Measurements from ENCODE around the gene FOXA2. TPM values are rescaled to one million over a fixed set of nuclear protein-coding genes. Genes with fewer than 3 reads are reported as not detected.

FOXA2 gene
- total and polyA plus RNA-seq, 2 donors (not counting 3 experiments of a cell fraction or from before 2014, with no cell fraction given) = not detected

- Histone ChIP-seq H3K9me1 (replicated peaks; ENCODE audit: control insufficient read depth, extremely low read depth, insufficient read depth, low read length) (no peaks in the 10 kb centered on the region), H3K4me2 (ENCODE audit: insufficient read depth, low read length) (no peak overlapping the region), H3K27ac (ENCODE audit: insufficient read depth, low read depth, low read length) (no peak overlapping the region), H3K9ac (replicated peaks; ENCODE audit: extremely low read depth, insufficient read depth, low read length) (no peak overlapping the region), H3K4me3 (replicated peaks in 1 of 3; ENCODE audit: insufficient read depth in 1 of 3, low read depth in 1 of 3, low read length in 3 of 3) (no peak overlapping the region), H3K36me3 (ENCODE audit: control insufficient read depth in 2 of 2, extremely low read depth in 1 of 2, insufficient read depth in 2 of 2, low read length in 2 of 2) (no peaks in the 10 kb centered on the region), H3K4me1 (ENCODE audit: control insufficient read depth, extremely low read depth, insufficient read depth, low read length) (no peaks in the 10 kb centered on the region), H3K79me2 (ENCODE audit: control insufficient read depth, insufficient read depth, low read length) (no peaks in the 10 kb centered on the region), H3K27me3 (ENCODE audit: control insufficient read depth in 2 of 2, insufficient read depth in 2 of 2, low read length in 2 of 2) (no peaks in the 10 kb centered on the region), H3K9me3 (replicated peaks; ENCODE audit: control insufficient read depth, insufficient read depth, low read length) (no peaks in the 10 kb centered on the region), H4K20me1 (replicated peaks; ENCODE audit: control insufficient read depth, extremely low read depth, insufficient read depth, low read length) (no peaks in the 10 kb centered on the region), H2AFZ (ENCODE audit: low read depth, low read length) (no peak overlapping the region)
- no peak for FAIRE-seq
- BruUV-seq (replicated peaks) = no TSS peak
- ChIA-PET CTCF (interaction anchor here (0.9 kb wide), 1 partner anchor 25 kb away, joined by 3 read pairs; no protein-coding TSS in a partner anchor), POLR2A (no interaction called here)
- DNase-seq (ENCODE audit: low read depth, low spot score) = no peak
- no peak for TF ChIP-seq FOS (IDR thresholded peaks at IDR 0.05; ENCODE audit: borderline replicate concordance, insufficient read depth, low read length)
- TF ChIP-seq CTCF (IDR thresholded peaks at IDR 0.05; ENCODE audit: extremely low read depth in 1 of 2, insufficient read depth in 1 of 2, low read depth in 1 of 2, low read length in 2 of 2) = no peak
- TF ChIP-seq GATA2 (IDR thresholded peaks at IDR 0.05; ENCODE audit: insufficient read depth, insufficient read length, low read depth, low read length) = no peak
- TF ChIP-seq MAX (IDR thresholded peaks at IDR 0.05; ENCODE audit: insufficient read depth, insufficient read length) = no peak
- no peak for TF ChIP-seq JUN (IDR thresholded peaks at IDR 0.05; ENCODE audit: borderline replicate concordance, insufficient read depth, insufficient read length, low read depth)
- TF ChIP-seq EZH2 (IDR thresholded peaks at IDR 0.05; ENCODE audit: borderline replicate concordance, low read depth, low read length, severe bottlenecking) = no peak
- no peak for TF ChIP-seq MYC (IDR thresholded peaks at IDR 0.05; ENCODE audit: low read depth, low read length)
- TF ChIP-seq POLR2AphosphoS5 (IDR thresholded peaks at IDR 0.05; ENCODE audit: insufficient read depth, low read depth, low read length) = no peak
- TF ChIP-seq POLR2A (IDR thresholded peaks at IDR 0.05; ENCODE audit: low read depth, low read length) = no peak
- intact Hi-C loops (cut with micrococcal nuclease) (no loop called here), dilution Hi-C loops (cut with MboI; ENCODE audit: extremely low pct_ligation_motif_present, low sequenced_read_pairs) (no loop called here)
These were observed 27.3 kb upstream of the FOXA2 start for GRCh38 chr20:22611636-22612035.
